ENCODE results near the gene TCEAL3.
A peak's percentile ranks its signal among the peaks of the same experiment; 100 is the strongest.
"Not testable (repeated sequence)": the region's sequence is repeated elsewhere in the genome, so short reads cannot be mapped to it uniquely, and the experiment has no call there.

Gene TCEAL3

GRCh38 chrX:103628386-103629317, 20.9 kb downstream of the TCEAL3 start, which contains the start of gene TCEAL1:
Gene TCEAL1, plus strand, starts transcription at chrX:103628975. Its CDS starts 942 bp downstream, at chrX:103629917.
- DNase-seq = peak; percentile 50

- peak; percentile 73 for DNase-seq
These were observed 21.8 kb downstream of the TCEAL3 start for GRCh38 chrX:103629318-103630170.

GRCh38 chrX:103630171-103630511, 22.4 kb downstream of the TCEAL3 start:
- DNase-seq = no peak

GRCh38 chrX:103631145-103631544, 23.4 kb downstream of the TCEAL3 start:
- DNase-seq = no peak

GRCh38 chrX:103635436-103635835, 27.7 kb downstream of the TCEAL3 start:
- no peak for DNase-seq

- DNase-seq = no peak
These were observed 30.0 kb downstream of the TCEAL3 start for GRCh38 chrX:103637604-103638338.

- DNase-seq = peak; percentile 9
These were observed 30.9 kb downstream of the TCEAL3 start for GRCh38 chrX:103638479-103639346.

GRCh38 chrX:103640401-103641155, 32.8 kb downstream of the TCEAL3 start:
- DNase-seq = no peak

GRCh38 chrX:103644125-103644524, 36.4 kb downstream of the TCEAL3 start:
- DNase-seq = no peak

GRCh38 chrX:103647630-103648029, 39.9 kb downstream of the TCEAL3 start:
- no peak for DNase-seq

- DNase-seq = peak; percentile 6
These were observed 43.5 kb downstream of the TCEAL3 start for GRCh38 chrX:103651151-103651773.

- not testable (repeated sequence) for DNase-seq
These were observed 47.7 kb downstream of the TCEAL3 start for GRCh38 chrX:103655230-103656000.

- no peak for DNase-seq
These were observed 48.9 kb downstream of the TCEAL3 start for GRCh38 chrX:103656617-103657016.

GRCh38 chrX:103657066-103657465, 49.3 kb downstream of the TCEAL3 start:
- DNase-seq = not testable (repeated sequence)

- no peak for DNase-seq
These were observed 51.1 kb downstream of the TCEAL3 start for GRCh38 chrX:103658681-103659433.

GRCh38 chrX:103659460-103659859, 51.7 kb downstream of the TCEAL3 start:
- DNase-seq = not testable (repeated sequence)
